Glomerular endothelial cell (primary cell): ENCODE data around the gene PRDM16. TPM values are rescaled to one million over a fixed set of nuclear protein-coding genes. Genes with fewer than 3 reads are reported as not detected.

Experiments
- DNase-seq: peaks from one replicate; pipeline ENCODE4 v3.0.0-alpha.2; 2011; ENCODE audit warnings: low read depth, low spot score; ENCODE audit errors: extremely low read depth
- total RNA-seq: library from RNA; depleted of rRNA; stranded (reverse); fragments of >200 nt; gene quantifications from 2 replicates; pipeline ENCODE4 v1.2.3, GENCODE V29; 2015

The PRDM16 gene
- total RNA-seq, 1 donor from 2014 or later: 0.12 TPM

- DNase-seq: no peak
Observed at GRCh38 chr1:3360646-3361257, 291.7 kb downstream of the PRDM16 start.

GRCh38 chr1:3363023-3363422, 294.0 kb downstream of the PRDM16 start:
- no peak for DNase-seq

GRCh38 chr1:3363756-3364155, 294.8 kb downstream of the PRDM16 start:
- no peak for DNase-seq

GRCh38 chr1:3364551-3364950, 295.5 kb downstream of the PRDM16 start:
- no peak for DNase-seq

- DNase-seq: no peak
Observed at GRCh38 chr1:3364983-3365382, 296.0 kb downstream of the PRDM16 start.

- no peak for DNase-seq
Observed at GRCh38 chr1:3365523-3366125, 296.6 kb downstream of the PRDM16 start.

- no peak for DNase-seq
Observed at GRCh38 chr1:3366126-3367051, 297.4 kb downstream of the PRDM16 start.

- no peak for DNase-seq
Observed at GRCh38 chr1:3367376-3367775, 298.4 kb downstream of the PRDM16 start.

- no peak for DNase-seq
Observed at GRCh38 chr1:3368059-3368458, 299.1 kb downstream of the PRDM16 start.

- DNase-seq: no peak
Observed at GRCh38 chr1:3368711-3369445, 299.9 kb downstream of the PRDM16 start.

GRCh38 chr1:3369446-3370076, 300.6 kb downstream of the PRDM16 start:
- no peak for DNase-seq

- DNase-seq: no peak
Observed at GRCh38 chr1:3370856-3371703, 302.1 kb downstream of the PRDM16 start.

- no peak for DNase-seq
Observed at GRCh38 chr1:3372317-3372716, 303.3 kb downstream of the PRDM16 start.

- DNase-seq: no peak
Observed at GRCh38 chr1:3373175-3373574, 304.2 kb downstream of the PRDM16 start.

GRCh38 chr1:3373700-3374405, 304.9 kb downstream of the PRDM16 start:
- no peak for DNase-seq

GRCh38 chr1:3375245-3375644, 306.2 kb downstream of the PRDM16 start:
- DNase-seq: no peak

- DNase-seq: no peak
Observed at GRCh38 chr1:3377166-3377565, 308.2 kb downstream of the PRDM16 start.

GRCh38 chr1:3377604-3378279, 308.7 kb downstream of the PRDM16 start:
- DNase-seq: no peak
